ENCODE results near the gene SYK.
A peak's percentile ranks its signal among the peaks of the same experiment; 100 is the strongest.

DNA sequence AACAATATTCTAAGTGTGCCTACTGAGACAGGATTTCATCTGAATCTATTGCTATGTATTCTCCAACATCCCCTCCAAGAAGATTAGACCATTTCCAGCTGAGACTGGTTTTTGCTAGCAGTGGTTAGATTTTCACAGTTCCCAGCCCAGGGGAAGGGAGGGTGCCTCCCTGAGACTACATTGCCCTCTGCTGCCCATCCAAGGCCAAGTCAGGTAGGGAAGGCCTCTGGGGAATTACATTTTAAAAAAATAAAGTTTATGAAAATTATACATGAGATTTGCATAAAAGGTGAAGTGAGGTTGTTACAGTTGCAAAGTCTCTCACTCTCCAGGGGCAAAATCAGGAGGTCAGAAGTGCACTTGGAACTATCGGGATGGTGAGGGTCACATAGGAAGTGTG, 28.0 kb upstream of the SYK start:
- TF ChIP-seq, protein P1, sequence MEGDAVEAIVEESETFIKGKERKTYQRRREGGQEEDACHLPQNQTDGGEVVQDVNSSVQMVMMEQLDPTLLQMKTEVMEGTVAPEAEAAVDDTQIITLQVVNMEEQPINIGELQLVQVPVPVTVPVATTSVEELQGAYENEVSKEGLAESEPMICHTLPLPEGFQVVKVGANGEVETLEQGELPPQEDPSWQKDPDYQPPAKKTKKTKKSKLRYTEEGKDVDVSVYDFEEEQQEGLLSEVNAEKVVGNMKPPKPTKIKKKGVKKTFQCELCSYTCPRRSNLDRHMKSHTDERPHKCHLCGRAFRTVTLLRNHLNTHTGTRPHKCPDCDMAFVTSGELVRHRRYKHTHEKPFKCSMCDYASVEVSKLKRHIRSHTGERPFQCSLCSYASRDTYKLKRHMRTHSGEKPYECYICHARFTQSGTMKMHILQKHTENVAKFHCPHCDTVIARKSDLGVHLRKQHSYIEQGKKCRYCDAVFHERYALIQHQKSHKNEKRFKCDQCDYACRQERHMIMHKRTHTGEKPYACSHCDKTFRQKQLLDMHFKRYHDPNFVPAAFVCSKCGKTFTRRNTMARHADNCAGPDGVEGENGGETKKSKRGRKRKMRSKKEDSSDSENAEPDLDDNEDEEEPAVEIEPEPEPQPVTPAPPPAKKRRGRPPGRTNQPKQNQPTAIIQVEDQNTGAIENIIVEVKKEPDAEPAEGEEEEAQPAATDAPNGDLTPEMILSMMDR (conservative IDR thresholded peaks at IDR 0.05 in 1 of 2, IDR thresholded peaks at IDR 0.05 in 1 of 2; ENCODE audit: low read depth in 1 of 2, low read length in 2 of 2) = peak in 1 of 2 donors; percentile 27
- TF ChIP-seq EZH2 (IDR thresholded peaks at IDR 0.05; ENCODE audit: low read length, missing control alignments) = no peak
